D721Med (cell line): Measurements from ENCODE around the gene SUGT1.
"Not testable (repeated sequence)": the region's sequence is repeated elsewhere in the genome, so short reads cannot be mapped to it uniquely, and the experiment has no call there.

Experiments
- DNase-seq: peaks from one replicate; pipeline ENCODE4 v3.0.0; 2011; ENCODE audit warnings: low spot score; ENCODE audit not compliant: insufficient read length
- FAIRE-seq: peaks from 2 replicates; lab custom pipeline; 2011; peaks lifted over from hg19 to GRCh38; lab: Jason Lieb, UNC
- CTCF ChIP-seq: IDR thresholded peaks from 2 replicates; pipeline ENCODE4 v1.5.1; 2012; ENCODE audit warnings: mild to moderate bottlenecking, control low read depth; ENCODE audit not compliant: insufficient read depth; ENCODE audit errors: missing control alignments

SUGT1 gene

GRCh38 chr13:52652196-52652979 lies at the start of gene SUGT1:
Gene SUGT1 (plus strand): TSS chr13:52652836. CDS start chr13:52652921, 85 bp downstream.
- TF ChIP-seq CTCF: peak; percentile 39
- FAIRE-seq (peak; percentile 16), DNase-seq (peak; percentile 29)

- not testable (repeated sequence) for FAIRE-seq, DNase-seq
These were observed 49.3 kb upstream of the SUGT1 start for GRCh38 chr13:52603316-52603715.

- DNase-seq, FAIRE-seq: not testable (repeated sequence)
These were observed 46.5 kb upstream of the SUGT1 start for GRCh38 chr13:52606126-52606525.

- not testable (repeated sequence) for FAIRE-seq
These were observed 45.8 kb upstream of the SUGT1 start for GRCh38 chr13:52606795-52607194.

GRCh38 chr13:52608184-52608583 lies 44.5 kb upstream of the SUGT1 start:
- DNase-seq, FAIRE-seq: not testable (repeated sequence)

More at GRCh38 chr13:52606795-52607194, 45.8 kb upstream of the SUGT1 start:
- DNase-seq: not testable (repeated sequence)

GRCh38 chr13:52609013-52609606 lies 43.5 kb upstream of the SUGT1 start:
- not testable (repeated sequence) for DNase-seq, FAIRE-seq
- TF ChIP-seq CTCF: peak; percentile 49

GRCh38 chr13:52610158-52610557 lies 42.5 kb upstream of the SUGT1 start:
- FAIRE-seq, DNase-seq: not testable (repeated sequence)

GRCh38 chr13:52615134-52615801 lies 37.4 kb upstream of the SUGT1 start:
- DNase-seq (no peak), FAIRE-seq (no peak)
- no peak for TF ChIP-seq CTCF

GRCh38 chr13:52615812-52616211 lies 36.8 kb upstream of the SUGT1 start:
- TF ChIP-seq CTCF: no peak
- DNase-seq (no peak), FAIRE-seq (no peak)
